ENCODE measurements around the gene ST3GAL4. TPM values are rescaled to one million over a fixed set of nuclear protein-coding genes. Genes with fewer than 3 reads are reported as not detected.

The ST3GAL4 gene
- total RNA-seq, 1 experiment from 2014 or later = 13.6 TPM

- Histone ChIP-seq H4K20me1 (ENCODE audit: control insufficient read depth, insufficient read depth, insufficient read length) (no peaks in the 10 kb centered on the region), H3K18ac (ENCODE audit: insufficient read length, low read depth, low read length) (no peak overlapping the region), H3K9me3 (ENCODE audit: control insufficient read depth, low read depth, low read length) (no peaks in the 10 kb centered on the region), H2BK12ac (ENCODE audit: insufficient read length, low read depth, low read length) (no peak overlapping the region), H3K79me2 (ENCODE audit: insufficient read depth, low read length) (no peaks in the 10 kb centered on the region), H3K27ac (ENCODE audit: insufficient read length, low read depth, low read length) (no peak overlapping the region), H3K23me2 (ENCODE audit: insufficient read length, low read depth, low read length, poor library complexity, severe bottlenecking) (no peaks in the 10 kb centered on the region), H3T11ph (ENCODE audit: low read length) (no peak overlapping the region), H3K4me1 (ENCODE audit: insufficient read depth, low read length) (no peaks in the 10 kb centered on the region), H2BK120ac (ENCODE audit: low read depth, low read length, poor library complexity, severe bottlenecking) (no peak overlapping the region), H3K4ac (ENCODE audit: low read depth, low read length) (no peak overlapping the region), H2BK20ac (ENCODE audit: low read depth, low read length, poor library complexity, severe bottlenecking) (no peak overlapping the region), H3K56ac (ENCODE audit: insufficient read length, low read depth, low read length) (no peak overlapping the region), H3K23ac (ENCODE audit: insufficient read length, low read depth, low read length) (no peak overlapping the region), H3K14ac (ENCODE audit: insufficient read depth, low read length) (no peak overlapping the region), H2BK5ac (ENCODE audit: insufficient read length, low read length) (no peak overlapping the region), H2BK15ac (ENCODE audit: low read depth, low read length) (no peak overlapping the region), H3K4me2 (ENCODE audit: insufficient read depth, insufficient read length, low read length) (no peak overlapping the region), H2AFZ (ENCODE audit: low read length) (no peak overlapping the region), H3K79me1 (ENCODE audit: insufficient read depth, low read depth, low read length, poor library complexity, severe bottlenecking) (no peaks in the 10 kb centered on the region), H4K91ac (ENCODE audit: insufficient read length, low read depth, low read length) (no peak overlapping the region), H4K8ac (replicated peaks; ENCODE audit: insufficient read length, low read depth, low read length) (no peak overlapping the region), H3K27me3 (ENCODE audit: insufficient read depth, low read length) (no peaks in the 10 kb centered on the region; the same call in 1 of the 2 replicates), H4K5ac (ENCODE audit: insufficient read length, low read depth, low read length) (no peak overlapping the region), H3K9ac (ENCODE audit: extremely low read depth, insufficient read length, low read length) (no peak overlapping the region), H2AK5ac (ENCODE audit: insufficient read length, low read length) (no peak overlapping the region)
- H3K4me3 Mint-ChIP-seq = no peak overlapping the region
- no peak for DNase-seq
- TF ChIP-seq CTCF (conservative IDR thresholded peaks at IDR 0.05) = no peak
- no peaks in the 10 kb centered on the region for H3K27me3 Mint-ChIP-seq (ENCODE audit: low read depth)
- H3K27ac Mint-ChIP-seq = peak overlapping the region in 1 of 3 experiments; percentile 14; a peak in 1 of 7 replicates
- no peaks in the 10 kb centered on the region for H3K9me3 Mint-ChIP-seq
- H3K4me1 Mint-ChIP-seq = peaks cover 0 to 8% of the 10 kb centered on the region in 2 experiments; a peak in 2 of 4 replicates
- no CpG with 5 or more reads among the region's 19 CpGs for WGBS (ENCODE audit: extremely low coverage, insufficient read length, low lambda C conversion rate)
- peaks cover 0 to 4% (median 0%) of the 10 kb centered on the region in 3 experiments; a peak in 3 of 7 replicates for H3K36me3 Mint-ChIP-seq (ENCODE audit: insufficient read depth in 1 of 3, low read depth in 3 of 3)
Measured at GRCh38 chr11:126415669-126416420, 60.4 kb downstream of the ST3GAL4 start.

Measured in H9 (cell line).